GM20000 (cell line): ENCODE data around the gene RASL10B.

Experiments
- DNase-seq: peaks from one replicate; pipeline ENCODE4 v3.0.0; 2012; ENCODE audit warnings: low spot score
- CTCF ChIP-seq: IDR thresholded peaks from 2 replicates; pipeline ENCODE4 v1.5.1; 2012; ENCODE audit warnings: mild to moderate bottlenecking, control low read depth; ENCODE audit errors: extremely low read depth, missing control alignments

RASL10B gene

GRCh38 chr17:35775039-35775438, 43.6 kb downstream of the RASL10B start:
- no peak for TF ChIP-seq CTCF
- DNase-seq = no peak

GRCh38 chr17:35775583-35775982, 44.1 kb downstream of the RASL10B start:
- TF ChIP-seq CTCF = no peak
- DNase-seq = no peak

GRCh38 chr17:35778641-35779196, 47.3 kb downstream of the RASL10B start:
- no peak for TF ChIP-seq CTCF
- no peak for DNase-seq

- DNase-seq = no peak
- no peak for TF ChIP-seq CTCF
These were observed 49.5 kb downstream of the RASL10B start for GRCh38 chr17:35780950-35781349.

- TF ChIP-seq CTCF = no peak
- DNase-seq = no peak
These were observed 53.5 kb downstream of the RASL10B start for GRCh38 chr17:35784895-35785294.

- no peak for TF ChIP-seq CTCF
- no peak for DNase-seq
These were observed 55.5 kb downstream of the RASL10B start for GRCh38 chr17:35786941-35787432.

GRCh38 chr17:35788477-35789368, 57.3 kb downstream of the RASL10B start:
- no peak for DNase-seq
- no peak for TF ChIP-seq CTCF
